ENCODE data around the gene CCDC73. TPM values are rescaled to one million over a fixed set of nuclear protein-coding genes. Genes with fewer than 3 reads are reported as not detected.
A peak's percentile ranks its signal among the peaks of the same experiment; 100 is the strongest.

Gene CCDC73
- total and polyA plus RNA-seq, 10 of the 15 experiments (the other 5 are each of a cell fraction or from before 2014, with no cell fraction given), result 0.05 to 0.57 (median 0.14) TPM

DNA sequence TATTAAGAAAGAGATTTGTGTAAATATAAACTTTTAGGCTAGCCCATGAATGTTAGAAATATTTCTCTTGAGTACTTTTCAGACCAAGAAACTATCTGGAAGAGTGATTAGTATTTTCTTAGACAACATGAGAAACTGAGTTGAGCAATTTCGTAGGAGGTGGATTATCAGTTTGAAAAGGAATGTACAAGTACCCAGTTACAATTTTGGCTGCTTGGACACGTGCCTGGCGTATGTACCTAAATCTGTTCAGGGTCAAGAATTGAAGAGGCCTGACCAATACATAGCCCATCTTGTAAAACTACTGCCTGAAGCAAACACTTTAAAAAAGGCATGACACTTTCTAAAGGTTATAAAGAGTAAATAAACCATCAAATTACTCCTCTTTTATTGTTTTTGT lies 71.1 kb downstream of the CCDC73 start:
- Histone ChIP-seq H4K20me1 (ENCODE audit: control insufficient read depth, insufficient read depth) (no peaks in the 10 kb centered on the region), H2AFZ (ENCODE audit: control insufficient read depth, low read depth, low read length) (no peak overlapping the region), H3K27me3 (replicated peaks in 1 of 2; ENCODE audit: control insufficient read depth in 2 of 2, insufficient read depth in 2 of 2, low read length in 1 of 2) (no peaks in the 10 kb centered on the region), H3K4me1 (ENCODE audit: control insufficient read depth, insufficient read depth, low read length) (no peaks in the 10 kb centered on the region), H3K4me2 (ENCODE audit: control insufficient read depth, insufficient read depth) (no peak overlapping the region), H3K9me3 (replicated peaks; ENCODE audit: control insufficient read depth, insufficient read depth, low read length) (no peaks in the 10 kb centered on the region), H3K79me2 (ENCODE audit: control insufficient read depth, insufficient read depth, low read length) (no peaks in the 10 kb centered on the region), H3K9ac (ENCODE audit: control insufficient read depth, insufficient read depth, low read length) (no peak overlapping the region), H3K27ac (ENCODE audit: control insufficient read depth, insufficient read depth) (no peak overlapping the region), H3K36me3 (ENCODE audit: control insufficient read depth in 2 of 2, insufficient read depth in 2 of 2, low read length in 1 of 2) (no peaks in the 10 kb centered on the region), H3K4me3 (no peak overlapping the region)
- RAD21 ChIA-PET (ENCODE audit: unreplicated experiment), result no interaction called here
- POLR2A ChIA-PET, result no interaction called here
- ATAC-seq, result no peak
- WGBS (ENCODE audit: insufficient coverage, insufficient replicate concordance, low lambda C conversion rate, missing lambda C conversion rate), result 30% methylated on average over 3 of the region's 3 CpGs
- in situ Hi-C loops (cut with MboI) (no loop called here), intact Hi-C loops (cut with micrococcal nuclease; ENCODE audit: unreplicated experiment) (no loop called here)
- TF ChIP-seq, protein P1, sequence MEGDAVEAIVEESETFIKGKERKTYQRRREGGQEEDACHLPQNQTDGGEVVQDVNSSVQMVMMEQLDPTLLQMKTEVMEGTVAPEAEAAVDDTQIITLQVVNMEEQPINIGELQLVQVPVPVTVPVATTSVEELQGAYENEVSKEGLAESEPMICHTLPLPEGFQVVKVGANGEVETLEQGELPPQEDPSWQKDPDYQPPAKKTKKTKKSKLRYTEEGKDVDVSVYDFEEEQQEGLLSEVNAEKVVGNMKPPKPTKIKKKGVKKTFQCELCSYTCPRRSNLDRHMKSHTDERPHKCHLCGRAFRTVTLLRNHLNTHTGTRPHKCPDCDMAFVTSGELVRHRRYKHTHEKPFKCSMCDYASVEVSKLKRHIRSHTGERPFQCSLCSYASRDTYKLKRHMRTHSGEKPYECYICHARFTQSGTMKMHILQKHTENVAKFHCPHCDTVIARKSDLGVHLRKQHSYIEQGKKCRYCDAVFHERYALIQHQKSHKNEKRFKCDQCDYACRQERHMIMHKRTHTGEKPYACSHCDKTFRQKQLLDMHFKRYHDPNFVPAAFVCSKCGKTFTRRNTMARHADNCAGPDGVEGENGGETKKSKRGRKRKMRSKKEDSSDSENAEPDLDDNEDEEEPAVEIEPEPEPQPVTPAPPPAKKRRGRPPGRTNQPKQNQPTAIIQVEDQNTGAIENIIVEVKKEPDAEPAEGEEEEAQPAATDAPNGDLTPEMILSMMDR (IDR thresholded peaks at IDR 0.05 in 2 of 3, conservative IDR thresholded peaks at IDR 0.05 in 1 of 3; ENCODE audit: control insufficient read depth in 2 of 3, extremely low read depth in 1 of 3, insufficient read depth in 1 of 3, low read depth in 3 of 3, low read length in 3 of 3), result no peak
- SMC1A ChIA-PET (ENCODE audit: uncharacterized antibody, unreplicated experiment), result interaction anchor here (1.0 kb wide), 1 partner anchor 29 kb away, joined by 3 read pairs; no protein-coding TSS in a partner anchor
- no peak for FAIRE-seq
- BruUV-seq (replicated peaks), result no TSS peak
- DNase-seq (ENCODE audit: low read depth, low spot score), result no peak
- CTCF ChIA-PET, result no interaction called here

DNA sequence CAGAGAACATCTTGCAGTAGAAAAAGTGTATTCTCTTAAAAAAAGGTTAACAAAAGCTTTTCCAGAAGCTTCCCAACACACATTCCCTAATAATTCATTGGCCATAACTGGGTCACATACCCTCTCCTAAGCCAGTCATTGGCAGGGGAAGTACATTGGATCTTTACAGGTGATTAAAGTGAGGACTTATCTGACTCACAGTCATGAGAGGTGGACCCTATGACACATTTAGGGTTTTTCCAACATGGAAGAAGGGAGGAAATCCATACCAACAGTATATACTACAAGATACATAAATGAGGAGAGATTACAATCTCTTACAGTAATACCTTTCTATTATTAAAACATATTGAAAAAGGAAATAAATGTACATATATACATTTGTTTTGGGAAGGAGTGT lies 72.2 kb downstream of the CCDC73 start:
- CTCF ChIA-PET, result no interaction called here
- SMC1A ChIA-PET (ENCODE audit: uncharacterized antibody, unreplicated experiment), result interaction anchor here (1.0 to 1.6 kb wide), 2 partner anchors 30 to 74 kb away, joined by 3 read pairs; no protein-coding TSS in a partner anchor

More for the DNA sequence above, 72.2 kb downstream of the CCDC73 start:
- H3K9ac ChIP-seq (ENCODE audit: control insufficient read depth, insufficient read depth, low read length), result no peak overlapping the region
- no peaks in the 10 kb centered on the region for H3K9me3 ChIP-seq (replicated peaks; ENCODE audit: control insufficient read depth, insufficient read depth, low read length)
- no TSS peak for BruUV-seq (replicated peaks)
- in situ Hi-C loops (cut with MboI), result no loop called here
- no peaks in the 10 kb centered on the region for H3K79me2 ChIP-seq (ENCODE audit: control insufficient read depth, insufficient read depth, low read length)
- no peaks in the 10 kb centered on the region for H3K27me3 ChIP-seq (replicated peaks in 1 of 2; ENCODE audit: control insufficient read depth in 2 of 2, insufficient read depth in 2 of 2, low read length in 1 of 2)
- H3K4me1 ChIP-seq (ENCODE audit: control insufficient read depth, insufficient read depth, low read length), result no peaks in the 10 kb centered on the region
- no peak overlapping the region for H3K27ac ChIP-seq (ENCODE audit: control insufficient read depth, insufficient read depth)
- ATAC-seq, result peak; percentile 56
- ChIA-PET RAD21 (ENCODE audit: unreplicated experiment) (no interaction called here), POLR2A (no interaction called here)
- no peak overlapping the region for H2AFZ ChIP-seq (ENCODE audit: control insufficient read depth, low read depth, low read length)
- DNase-seq (ENCODE audit: low read depth, low spot score), result no peak
- H4K20me1 ChIP-seq (ENCODE audit: control insufficient read depth, insufficient read depth), result no peaks in the 10 kb centered on the region
- H3K4me3 ChIP-seq, result no peak overlapping the region
- intact Hi-C loops (cut with micrococcal nuclease; ENCODE audit: unreplicated experiment), result no loop called here
- H3K36me3 ChIP-seq (ENCODE audit: control insufficient read depth in 2 of 2, insufficient read depth in 2 of 2, low read length in 1 of 2), result no peaks in the 10 kb centered on the region
- TF ChIP-seq STAT3 (IDR thresholded peaks at IDR 0.05; ENCODE audit: low read depth, low read length) (no peak), SRF (IDR thresholded peaks at IDR 0.05; ENCODE audit: low read depth in 2 of 2, low read length in 2 of 2) (no peak), BMI1 (IDR thresholded peaks at IDR 0.05; ENCODE audit: borderline replicate concordance) (no peak), SMC3 (IDR thresholded peaks at IDR 0.05; ENCODE audit: borderline replicate concordance, low read length) (no peak), ZNF274 (IDR thresholded peaks at IDR 0.05; ENCODE audit: insufficient read depth, insufficient read length) (no peak), RUNX3 (IDR thresholded peaks at IDR 0.05; ENCODE audit: low read length) (no peak), KLF5 (IDR thresholded peaks at IDR 0.05; ENCODE audit: partially characterized antibody) (no peak)
- TF ChIP-seq, protein P2, sequence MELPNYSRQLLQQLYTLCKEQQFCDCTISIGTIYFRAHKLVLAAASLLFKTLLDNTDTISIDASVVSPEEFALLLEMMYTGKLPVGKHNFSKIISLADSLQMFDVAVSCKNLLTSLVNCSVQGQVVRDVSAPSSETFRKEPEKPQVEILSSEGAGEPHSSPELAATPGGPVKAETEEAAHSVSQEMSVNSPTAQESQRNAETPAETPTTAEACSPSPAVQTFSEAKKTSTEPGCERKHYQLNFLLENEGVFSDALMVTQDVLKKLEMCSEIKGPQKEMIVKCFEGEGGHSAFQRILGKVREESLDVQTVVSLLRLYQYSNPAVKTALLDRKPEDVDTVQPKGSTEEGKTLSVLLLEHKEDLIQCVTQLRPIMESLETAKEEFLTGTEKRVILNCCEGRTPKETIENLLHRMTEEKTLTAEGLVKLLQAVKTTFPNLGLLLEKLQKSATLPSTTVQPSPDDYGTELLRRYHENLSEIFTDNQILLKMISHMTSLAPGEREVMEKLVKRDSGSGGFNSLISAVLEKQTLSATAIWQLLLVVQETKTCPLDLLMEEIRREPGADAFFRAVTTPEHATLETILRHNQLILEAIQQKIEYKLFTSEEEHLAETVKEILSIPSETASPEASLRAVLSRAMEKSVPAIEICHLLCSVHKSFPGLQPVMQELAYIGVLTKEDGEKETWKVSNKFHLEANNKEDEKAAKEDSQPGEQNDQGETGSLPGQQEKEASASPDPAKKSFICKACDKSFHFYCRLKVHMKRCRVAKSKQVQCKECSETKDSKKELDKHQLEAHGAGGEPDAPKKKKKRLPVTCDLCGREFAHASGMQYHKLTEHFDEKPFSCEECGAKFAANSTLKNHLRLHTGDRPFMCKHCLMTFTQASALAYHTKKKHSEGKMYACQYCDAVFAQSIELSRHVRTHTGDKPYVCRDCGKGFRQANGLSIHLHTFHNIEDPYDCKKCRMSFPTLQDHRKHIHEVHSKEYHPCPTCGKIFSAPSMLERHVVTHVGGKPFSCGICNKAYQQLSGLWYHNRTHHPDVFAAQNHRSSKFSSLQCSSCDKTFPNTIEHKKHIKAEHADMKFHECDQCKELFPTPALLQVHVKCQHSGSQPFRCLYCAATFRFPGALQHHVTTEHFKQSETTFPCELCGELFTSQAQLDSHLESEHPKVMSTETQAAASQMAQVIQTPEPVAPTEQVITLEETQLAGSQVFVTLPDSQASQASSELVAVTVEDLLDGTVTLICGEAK (IDR thresholded peaks at IDR 0.05; ENCODE audit: borderline replicate concordance), result no peak
- no peak overlapping the region for H3K4me2 ChIP-seq (ENCODE audit: control insufficient read depth, insufficient read depth)
- FAIRE-seq, result no peak

Measured in GM12878 (cell line).